ENCODE results near the gene CLEC17A.

DNA sequence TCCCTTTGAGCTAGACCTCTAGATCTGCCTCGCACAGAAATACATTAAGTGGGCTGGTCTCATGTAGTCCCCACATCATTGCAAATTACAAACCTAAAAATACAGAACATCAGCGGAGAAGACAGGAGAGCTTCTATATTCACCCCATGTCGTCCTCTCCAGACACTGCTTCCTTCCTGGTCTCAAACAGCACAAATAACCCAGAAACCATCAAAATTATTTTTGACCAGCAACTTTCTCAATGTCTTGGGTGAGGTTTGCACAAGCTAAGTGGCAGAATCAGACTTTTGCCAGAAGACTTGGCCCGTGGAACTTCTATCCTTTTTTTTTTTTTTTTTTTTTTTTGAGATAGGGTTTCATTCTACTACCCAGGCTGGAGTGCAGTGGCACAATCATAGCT lies 28.2 kb downstream of the CLEC17A start:
- TF ChIP-seq, protein P1, sequence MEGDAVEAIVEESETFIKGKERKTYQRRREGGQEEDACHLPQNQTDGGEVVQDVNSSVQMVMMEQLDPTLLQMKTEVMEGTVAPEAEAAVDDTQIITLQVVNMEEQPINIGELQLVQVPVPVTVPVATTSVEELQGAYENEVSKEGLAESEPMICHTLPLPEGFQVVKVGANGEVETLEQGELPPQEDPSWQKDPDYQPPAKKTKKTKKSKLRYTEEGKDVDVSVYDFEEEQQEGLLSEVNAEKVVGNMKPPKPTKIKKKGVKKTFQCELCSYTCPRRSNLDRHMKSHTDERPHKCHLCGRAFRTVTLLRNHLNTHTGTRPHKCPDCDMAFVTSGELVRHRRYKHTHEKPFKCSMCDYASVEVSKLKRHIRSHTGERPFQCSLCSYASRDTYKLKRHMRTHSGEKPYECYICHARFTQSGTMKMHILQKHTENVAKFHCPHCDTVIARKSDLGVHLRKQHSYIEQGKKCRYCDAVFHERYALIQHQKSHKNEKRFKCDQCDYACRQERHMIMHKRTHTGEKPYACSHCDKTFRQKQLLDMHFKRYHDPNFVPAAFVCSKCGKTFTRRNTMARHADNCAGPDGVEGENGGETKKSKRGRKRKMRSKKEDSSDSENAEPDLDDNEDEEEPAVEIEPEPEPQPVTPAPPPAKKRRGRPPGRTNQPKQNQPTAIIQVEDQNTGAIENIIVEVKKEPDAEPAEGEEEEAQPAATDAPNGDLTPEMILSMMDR (IDR thresholded peaks at IDR 0.05): no peak
- TF ChIP-seq POLR2A (IDR thresholded peaks at IDR 0.05) (no peak), POLR2AphosphoS5 (IDR thresholded peaks at IDR 0.05) (no peak)
